ENCODE results near the gene PLEKHH1.

DNA sequence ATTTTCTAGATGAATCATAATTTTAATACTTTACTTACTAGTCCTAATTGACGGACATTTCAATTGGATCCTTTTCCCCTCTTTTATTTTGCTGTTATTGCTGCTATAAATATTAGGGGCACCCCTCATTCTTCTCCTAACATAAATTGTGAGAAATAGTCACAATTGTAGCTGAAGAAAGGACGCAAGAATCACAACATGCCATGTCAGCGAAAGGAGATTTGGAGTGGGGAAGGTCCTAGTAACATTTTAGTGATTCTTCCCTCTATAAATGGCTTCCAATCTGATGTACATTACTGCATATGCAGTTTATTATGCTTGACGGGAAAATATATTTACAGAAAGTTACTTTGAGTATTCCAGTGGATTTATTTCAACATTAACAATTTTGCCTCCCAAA is 7.7 kb upstream of the PLEKHH1 start:
- TF ChIP-seq POLR2A (IDR thresholded peaks at IDR 0.05) = no peak
- TF ChIP-seq, protein P1, sequence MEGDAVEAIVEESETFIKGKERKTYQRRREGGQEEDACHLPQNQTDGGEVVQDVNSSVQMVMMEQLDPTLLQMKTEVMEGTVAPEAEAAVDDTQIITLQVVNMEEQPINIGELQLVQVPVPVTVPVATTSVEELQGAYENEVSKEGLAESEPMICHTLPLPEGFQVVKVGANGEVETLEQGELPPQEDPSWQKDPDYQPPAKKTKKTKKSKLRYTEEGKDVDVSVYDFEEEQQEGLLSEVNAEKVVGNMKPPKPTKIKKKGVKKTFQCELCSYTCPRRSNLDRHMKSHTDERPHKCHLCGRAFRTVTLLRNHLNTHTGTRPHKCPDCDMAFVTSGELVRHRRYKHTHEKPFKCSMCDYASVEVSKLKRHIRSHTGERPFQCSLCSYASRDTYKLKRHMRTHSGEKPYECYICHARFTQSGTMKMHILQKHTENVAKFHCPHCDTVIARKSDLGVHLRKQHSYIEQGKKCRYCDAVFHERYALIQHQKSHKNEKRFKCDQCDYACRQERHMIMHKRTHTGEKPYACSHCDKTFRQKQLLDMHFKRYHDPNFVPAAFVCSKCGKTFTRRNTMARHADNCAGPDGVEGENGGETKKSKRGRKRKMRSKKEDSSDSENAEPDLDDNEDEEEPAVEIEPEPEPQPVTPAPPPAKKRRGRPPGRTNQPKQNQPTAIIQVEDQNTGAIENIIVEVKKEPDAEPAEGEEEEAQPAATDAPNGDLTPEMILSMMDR (IDR thresholded peaks at IDR 0.05 in 4 of 5, conservative IDR thresholded peaks at IDR 0.05 in 1 of 5) = no peak
